HepG2 (cell line): Measurements from ENCODE around the gene CHN2. TPM values are rescaled to one million over a fixed set of nuclear protein-coding genes. Genes with fewer than 3 reads are reported as not detected.

Experiments
- CEBPB ChIP-seq: IDR thresholded peaks from 2 replicates; pipeline ENCODE4 v1.6.1; 2011; ENCODE audit warnings: low read depth, low read length, improper control_type of control experiment, borderline replicate concordance
- FOXK2 ChIP-seq: fragments of 450-650 bp; IDR thresholded peaks from 2 replicates; pipeline ENCODE4 v1.6.1; 2016
- HNRNPUL1 ChIP-seq: fragments of 200-400 bp; formaldehyde crosslinking; IDR thresholded peaks from 2 replicates; pipeline ENCODE4 v1.6.1; 2017; ENCODE audit warnings: low read depth, mild to moderate bottlenecking, low read length, moderate library complexity
- IKZF4 ChIP-seq: sonication (generic); formaldehyde crosslinking; IDR thresholded peaks from 2 replicates; pipeline ENCODE4 v1.5.1; 2020; ENCODE audit warnings: borderline replicate concordance, mild to moderate bottlenecking, low read depth, missing genetic modification reagents; ENCODE audit errors: not compliant biosample characterization
- KDM3A ChIP-seq: IDR thresholded peaks from 2 replicates; pipeline ENCODE4 v1.6.1; 2018; ENCODE audit warnings: low read depth, missing compliant biosample characterization
- PLRG1 ChIP-seq: fragments of 450-650 bp; conservative IDR thresholded peaks from 2 replicates; pipeline ENCODE4 v1.6.1; 2016
- WIZ ChIP-seq: sonication (generic); formaldehyde crosslinking; IDR thresholded peaks from 2 replicates; pipeline ENCODE4 v1.5.1; 2020; ENCODE audit warnings: mild to moderate bottlenecking, missing genetic modification reagents
- ZBTB42 ChIP-seq: sonication (generic); formaldehyde crosslinking; IDR thresholded peaks from 2 replicates; pipeline ENCODE4 v1.5.0; 2020; ENCODE audit warnings: mild to moderate bottlenecking, missing genetic modification reagents
- ZKSCAN5 ChIP-seq: sonication (generic); formaldehyde crosslinking; IDR thresholded peaks from 2 replicates; pipeline ENCODE4 v1.5.1; 2020; ENCODE audit warnings: mild to moderate bottlenecking, missing genetic modification reagents
- ZNF235 ChIP-seq: sonication (generic); formaldehyde crosslinking; IDR thresholded peaks from 2 replicates; pipeline ENCODE4 v1.8.1; 2023; ENCODE audit warnings: mild to moderate bottlenecking, missing genetic modification reagents, borderline replicate concordance
- ZNF30 ChIP-seq: sonication (generic); formaldehyde crosslinking; IDR thresholded peaks from 2 replicates; pipeline ENCODE4 v1.5.0; 2020; ENCODE audit warnings: mild to moderate bottlenecking, missing genetic modification reagents
- ZNF354B ChIP-seq: sonication (generic); formaldehyde crosslinking; IDR thresholded peaks from 2 replicates; pipeline ENCODE4 v1.8.0; 2022; ENCODE audit warnings: mild to moderate bottlenecking, missing genetic modification reagents
- ZNF44 ChIP-seq: sonication (generic); formaldehyde crosslinking; IDR thresholded peaks from 2 replicates; pipeline ENCODE4 v1.5.1; 2020; ENCODE audit warnings: mild to moderate bottlenecking, missing genetic modification reagents
- ZNF616 ChIP-seq: sonication (generic); formaldehyde crosslinking; IDR thresholded peaks from 2 replicates; pipeline ENCODE4 v1.5.0; 2020; ENCODE audit warnings: low read depth, mild to moderate bottlenecking, missing genetic modification reagents
- ZNF709 ChIP-seq: sonication (generic); formaldehyde crosslinking; IDR thresholded peaks from 2 replicates; pipeline ENCODE4 v1.5.0; 2020; ENCODE audit warnings: mild to moderate bottlenecking, missing genetic modification reagents
- polyA plus RNA-seq, 8 experiments: library from polyadenylated mRNA; depleted of rRNA in 3 of 8; stranded (reverse) in 7 of 8; unstranded in 1 of 8; fragments of >200 nt; fragmentation: Illumina TruSeq in 4 of 8; extraction: Trizol in 4 of 8; gene quantifications; 2 replicates each; pipeline versions ENCODE4 v1.2.1 to v1.2.3, GENCODE V29; 2011 to 2016; ENCODE audit warnings: low read depth in 4 of 8, missing spikeins in 1 of 8, mixed read lengths in 1 of 8; ENCODE audit not compliant: insufficient read depth in 1 of 8
- total RNA-seq, 5 experiments: library from RNA; depleted of rRNA; stranded (reverse); fragments of >200 nt; fragmentation: Illumina TruSeq; extraction: Trizol; gene quantifications; 2 replicates each; pipeline ENCODE4 v1.2.3, GENCODE V29; 2016; ENCODE audit warnings: low read depth in 1 of 5
- TF ChIP-seq, protein P1 (sequence below): sonication (generic); formaldehyde crosslinking; IDR thresholded peaks from 2 replicates; pipeline ENCODE4 v1.8.1; 2023; ENCODE audit warnings: mild to moderate bottlenecking, missing genetic modification reagents, borderline replicate concordance
- TF ChIP-seq, protein P2 (sequence below): IDR thresholded peaks from 2 replicates; pipeline ENCODE4 v1.6.1; 2018; ENCODE audit warnings: missing genetic modification reagents
- TF ChIP-seq, protein P3 (sequence below): sonication (generic); formaldehyde crosslinking; IDR thresholded peaks from 2 replicates; pipeline ENCODE4 v1.8.1; 2023; ENCODE audit warnings: mild to moderate bottlenecking, missing genetic modification reagents

Gene CHN2
- total and polyA plus RNA-seq, 2 of the 13 experiments (the other 11 are each of a cell fraction or from before 2014, with no cell fraction given), result 23.5 to 30.5 TPM

DNA sequence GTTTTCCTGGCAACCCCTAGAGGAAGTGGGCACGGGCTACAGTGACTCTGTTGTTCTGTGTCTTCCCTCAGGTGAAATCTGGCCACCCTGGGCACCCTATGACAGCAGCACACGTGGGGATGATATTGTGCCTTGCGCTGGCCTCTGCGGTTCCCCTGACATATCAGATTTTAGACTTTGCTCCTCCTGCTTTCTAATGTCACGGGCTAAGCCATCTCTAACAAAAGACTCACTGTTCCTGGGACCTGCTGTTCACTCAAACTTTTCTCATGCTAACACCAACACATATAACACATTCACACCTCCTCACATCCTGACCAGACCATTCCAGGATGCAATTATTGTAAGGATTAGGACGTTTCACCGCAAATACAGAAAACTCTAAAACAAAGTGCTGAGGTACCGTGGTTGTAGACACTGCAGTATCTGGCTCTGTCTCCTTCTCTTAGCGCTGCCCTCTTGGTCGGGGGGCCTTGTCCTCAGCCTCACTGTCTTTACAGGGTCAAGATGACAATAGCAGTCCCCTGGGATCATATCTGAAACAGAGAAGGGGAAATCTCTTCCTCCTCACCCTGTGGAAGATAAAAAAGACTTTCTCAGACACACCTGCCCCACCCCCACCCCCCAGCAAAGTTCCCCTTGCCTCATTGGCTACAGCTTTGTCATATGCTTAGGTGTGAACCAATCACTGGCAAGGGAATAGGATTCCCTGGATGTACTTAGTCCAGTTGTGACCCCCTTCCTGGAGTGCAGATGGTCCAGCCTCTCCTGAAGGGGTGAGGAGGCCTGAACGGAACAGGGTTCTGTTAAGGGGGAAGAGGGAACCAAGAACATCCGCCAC lies 14.1 kb downstream of the CHN2 start (continued):
- TF ChIP-seq FOXK2 (peak; percentile 81), CEBPB (no peak), KDM3A (CRISPR knock-in tag) (peak; percentile 51; the same call in 1 of the 2 replicates), ZNF354B (no peak), ZNF616 (no peak), ZNF44 (CRISPR knock-in tag) (no peak), ZBTB42 (CRISPR knock-in tag) (no peak), HNRNPUL1 (no peak), PLRG1 (no peak), ZNF709 (no peak), IKZF4 (CRISPR knock-in tag) (no peak), ZNF235 (CRISPR knock-in tag) (no peak), ZNF30 (CRISPR knock-in tag) (no peak), ZKSCAN5 (CRISPR knock-in tag) (no peak), WIZ (CRISPR knock-in tag) (no peak)
- TF ChIP-seq, protein P1, sequence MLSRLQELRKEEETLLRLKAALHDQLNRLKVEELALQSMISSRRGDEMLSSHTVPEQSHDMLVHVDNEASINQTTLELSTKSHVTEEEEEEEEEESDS (CRISPR knock-in tag), result no peak; the same call in 1 of the 2 replicates
- TF ChIP-seq, protein P2, sequence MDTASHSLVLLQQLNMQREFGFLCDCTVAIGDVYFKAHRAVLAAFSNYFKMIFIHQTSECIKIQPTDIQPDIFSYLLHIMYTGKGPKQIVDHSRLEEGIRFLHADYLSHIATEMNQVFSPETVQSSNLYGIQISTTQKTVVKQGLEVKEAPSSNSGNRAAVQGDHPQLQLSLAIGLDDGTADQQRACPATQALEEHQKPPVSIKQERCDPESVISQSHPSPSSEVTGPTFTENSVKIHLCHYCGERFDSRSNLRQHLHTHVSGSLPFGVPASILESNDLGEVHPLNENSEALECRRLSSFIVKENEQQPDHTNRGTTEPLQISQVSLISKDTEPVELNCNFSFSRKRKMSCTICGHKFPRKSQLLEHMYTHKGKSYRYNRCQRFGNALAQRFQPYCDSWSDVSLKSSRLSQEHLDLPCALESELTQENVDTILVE, result peak; percentile 65; the same call in 1 of the 2 replicates
- TF ChIP-seq, protein P3, sequence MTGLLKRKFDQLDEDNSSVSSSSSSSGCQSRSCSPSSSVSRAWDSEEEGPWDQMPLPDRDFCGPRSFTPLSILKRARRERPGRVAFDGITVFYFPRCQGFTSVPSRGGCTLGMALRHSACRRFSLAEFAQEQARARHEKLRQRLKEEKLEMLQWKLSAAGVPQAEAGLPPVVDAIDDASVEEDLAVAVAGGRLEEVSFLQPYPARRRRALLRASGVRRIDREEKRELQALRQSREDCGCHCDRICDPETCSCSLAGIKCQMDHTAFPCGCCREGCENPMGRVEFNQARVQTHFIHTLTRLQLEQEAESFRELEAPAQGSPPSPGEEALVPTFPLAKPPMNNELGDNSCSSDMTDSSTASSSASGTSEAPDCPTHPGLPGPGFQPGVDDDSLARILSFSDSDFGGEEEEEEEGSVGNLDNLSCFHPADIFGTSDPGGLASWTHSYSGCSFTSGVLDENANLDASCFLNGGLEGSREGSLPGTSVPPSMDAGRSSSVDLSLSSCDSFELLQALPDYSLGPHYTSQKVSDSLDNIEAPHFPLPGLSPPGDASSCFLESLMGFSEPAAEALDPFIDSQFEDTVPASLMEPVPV (CRISPR knock-in tag), result no peak; the same call in none of the 2 replicates
